ENCODE results near the gene DMD. TPM values are rescaled to one million over a fixed set of nuclear protein-coding genes. Genes with fewer than 3 reads are reported as not detected.

The DMD gene
- polyA plus RNA-seq, 1 donor from 2014 or later, result 3.1 TPM

- H3K9me3 Mint-ChIP-seq, result peaks cover 0 to 6% (median 5%) of the 10 kb centered on the region in 3 donors
- H3K4me1 Mint-ChIP-seq, result no peaks in the 10 kb centered on the region
- H3K27ac Mint-ChIP-seq, result no peak overlapping the region
- H3K27me3 Mint-ChIP-seq, result peaks cover 2% of the 10 kb centered on the region
- no peaks in the 10 kb centered on the region for H3K36me3 Mint-ChIP-seq
- H3K4me3 Mint-ChIP-seq, result no peak overlapping the region
Measured at GRCh38 chrX:31128855-31129254, 2082.5 kb downstream of the DMD start.

- no peak overlapping the region for H3K27ac Mint-ChIP-seq
Measured at GRCh38 chrX:31127716-31128115, 2083.6 kb downstream of the DMD start.

DNA sequence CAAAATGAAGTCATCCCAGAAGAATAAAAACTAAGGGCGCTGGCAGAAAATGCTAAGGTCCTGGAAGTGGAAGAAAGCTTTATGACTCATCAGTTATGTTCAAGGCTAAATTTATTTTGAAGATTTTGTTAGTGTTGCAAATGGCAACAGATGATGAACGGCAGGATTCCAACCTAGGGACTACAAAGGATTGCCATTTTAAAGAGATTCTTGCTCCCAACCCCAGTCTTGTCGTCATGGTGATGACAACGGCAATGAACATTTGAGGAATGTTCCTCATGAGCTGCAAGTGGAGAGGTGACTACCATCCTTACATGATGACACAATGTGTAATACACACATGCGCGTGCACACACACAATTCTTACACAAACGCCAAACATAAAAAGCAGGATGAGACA is 2085.1 kb downstream of the DMD start:
- Mint-ChIP-seq H3K9me3 (peaks cover 0 to 6% (median 5%) of the 10 kb centered on the region in 3 donors), H3K36me3 (peaks cover 2% of the 10 kb centered on the region), H3K4me1 (no peaks in the 10 kb centered on the region), H3K27ac (no peak overlapping the region), H3K4me3 (no peak overlapping the region), H3K27me3 (peaks cover 2% of the 10 kb centered on the region)

More at GRCh38 chrX:31127716-31128115, 2083.6 kb downstream of the DMD start:
- H3K4me1 Mint-ChIP-seq, result no peaks in the 10 kb centered on the region
- H3K36me3 Mint-ChIP-seq, result no peaks in the 10 kb centered on the region
- peaks cover 2% of the 10 kb centered on the region for H3K27me3 Mint-ChIP-seq
- peaks cover 0 to 6% (median 5%) of the 10 kb centered on the region in 3 donors for H3K9me3 Mint-ChIP-seq
- no peak overlapping the region for H3K4me3 Mint-ChIP-seq

DNA sequence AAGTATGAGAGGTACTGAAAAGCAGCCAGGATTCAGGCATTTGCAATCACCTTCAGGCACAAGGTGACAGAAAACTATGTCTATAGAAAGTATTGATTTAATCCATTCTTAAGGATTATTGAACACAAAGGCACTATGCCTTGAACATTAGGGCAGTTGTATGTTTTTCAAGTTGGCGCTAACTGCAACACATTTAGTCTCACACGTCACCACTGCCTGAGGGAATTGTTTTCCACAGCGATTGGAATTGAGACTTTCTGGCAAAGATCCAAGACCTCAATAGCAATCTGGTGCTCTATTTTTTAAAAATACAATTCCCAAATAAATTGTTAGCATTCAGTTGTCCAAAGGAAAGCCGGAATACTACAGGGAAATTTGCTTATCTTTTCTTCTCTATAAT is 2086.8 kb downstream of the DMD start:
- peaks cover 0 to 6% (median 5%) of the 10 kb centered on the region in 3 donors for H3K9me3 Mint-ChIP-seq
- peaks cover 3% of the 10 kb centered on the region for H3K36me3 Mint-ChIP-seq
- H3K27me3 Mint-ChIP-seq, result peaks cover 2% of the 10 kb centered on the region
- no peak overlapping the region for H3K4me3 Mint-ChIP-seq
- no peak overlapping the region for H3K27ac Mint-ChIP-seq
- H3K4me1 Mint-ChIP-seq, result no peaks in the 10 kb centered on the region

DNA sequence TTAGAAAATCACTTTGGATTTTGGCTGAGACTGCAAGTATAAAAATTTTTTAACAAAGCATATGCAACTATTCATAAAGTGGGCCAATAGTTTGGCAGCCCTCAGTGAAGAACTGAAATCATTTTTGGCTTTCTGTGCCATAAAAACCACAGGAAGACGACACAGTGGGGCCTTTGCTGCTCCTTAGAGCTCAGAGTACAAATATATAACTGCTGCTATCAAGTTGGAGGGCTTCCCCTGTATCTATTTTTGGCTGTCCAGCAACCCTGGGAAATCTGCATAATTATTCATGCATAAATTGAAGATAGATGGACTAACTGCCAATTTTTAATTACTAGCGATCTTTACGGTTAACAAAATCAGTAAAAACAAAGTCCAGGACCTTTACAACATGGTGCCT is 2088.0 kb downstream of the DMD start:
- Mint-ChIP-seq H3K9me3 (peaks cover 0 to 9% (median 5%) of the 10 kb centered on the region in 3 donors), H3K27me3 (peaks cover 2% of the 10 kb centered on the region), H3K36me3 (peaks cover 3% of the 10 kb centered on the region), H3K4me3 (no peak overlapping the region), H3K4me1 (no peaks in the 10 kb centered on the region), H3K27ac (no peak overlapping the region)

DNA sequence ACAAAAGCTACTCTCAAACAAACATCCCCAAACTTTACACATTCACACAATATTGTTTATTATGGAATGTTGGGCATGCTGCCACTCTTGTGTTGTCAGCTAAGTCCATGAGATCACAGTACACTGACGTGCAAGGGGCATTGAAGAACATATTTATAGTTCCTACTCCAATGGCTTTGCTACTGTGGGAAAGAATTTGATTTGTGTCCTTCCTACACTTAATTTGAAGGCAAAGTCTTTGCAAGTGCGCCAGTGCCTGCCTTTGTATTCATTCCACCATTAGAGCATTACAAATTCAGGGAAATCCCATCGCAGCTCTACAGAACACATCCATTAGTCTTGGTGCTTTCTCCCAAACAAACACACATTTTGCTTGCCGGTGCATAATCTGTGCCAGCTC is 2094.1 kb downstream of the DMD start:
- peaks cover 3% of the 10 kb centered on the region for H3K36me3 Mint-ChIP-seq
- no peaks in the 10 kb centered on the region for H3K27me3 Mint-ChIP-seq
- H3K4me1 Mint-ChIP-seq, result no peaks in the 10 kb centered on the region
- H3K9me3 Mint-ChIP-seq, result peaks cover 0 to 4% (median 0%) of the 10 kb centered on the region in 3 donors
- H3K4me3 Mint-ChIP-seq, result no peak overlapping the region
- no peak overlapping the region for H3K27ac Mint-ChIP-seq

DNA sequence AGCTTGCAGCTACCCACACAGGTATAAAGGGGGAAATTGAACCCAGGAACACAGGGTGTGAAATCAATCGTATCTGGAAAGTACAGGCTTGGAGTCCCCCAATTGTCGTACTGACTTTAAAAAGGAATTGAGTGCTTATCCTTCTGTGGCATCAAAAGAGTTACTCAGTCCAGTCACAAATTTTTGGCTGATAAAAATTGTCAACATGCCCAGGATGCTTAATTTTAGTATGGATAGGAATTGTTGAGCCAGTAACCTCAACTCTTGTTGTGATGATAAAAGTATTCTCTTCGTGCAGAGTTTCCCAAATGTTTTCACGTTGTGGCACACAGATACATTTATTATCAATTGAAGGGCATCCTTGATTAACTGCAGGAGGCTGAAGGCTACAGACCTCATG is 2096.0 kb downstream of the DMD start:
- H3K27me3 Mint-ChIP-seq, result no peaks in the 10 kb centered on the region
- H3K27ac Mint-ChIP-seq, result no peak overlapping the region
- peaks cover 0 to 4% (median 0%) of the 10 kb centered on the region in 3 donors for H3K9me3 Mint-ChIP-seq
- no peaks in the 10 kb centered on the region for H3K4me1 Mint-ChIP-seq
- no peaks in the 10 kb centered on the region for H3K36me3 Mint-ChIP-seq
- no peak overlapping the region for H3K4me3 Mint-ChIP-seq

DNA sequence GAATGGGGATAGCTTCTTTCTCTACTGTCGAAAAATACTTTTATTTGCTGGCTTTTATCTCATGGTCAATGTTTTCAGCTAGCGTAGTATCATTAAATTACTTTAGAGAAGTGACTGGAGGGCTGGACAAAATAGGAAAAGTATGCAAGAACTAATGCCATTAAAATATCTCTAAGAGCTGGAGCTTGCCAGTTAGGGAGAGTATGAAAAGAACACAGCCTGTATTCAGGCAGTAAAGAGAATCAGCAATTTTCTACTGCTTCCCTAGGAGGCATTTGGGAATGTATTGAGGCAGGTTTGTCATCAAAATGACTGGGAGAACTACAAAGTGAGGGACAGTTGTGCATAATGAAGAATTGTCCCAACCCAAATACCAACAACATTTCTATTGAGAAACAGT is 2096.5 kb downstream of the DMD start:
- no peaks in the 10 kb centered on the region for H3K4me1 Mint-ChIP-seq
- no peak overlapping the region for H3K4me3 Mint-ChIP-seq
- no peak overlapping the region for H3K27ac Mint-ChIP-seq
- H3K36me3 Mint-ChIP-seq, result no peaks in the 10 kb centered on the region
- no peaks in the 10 kb centered on the region for H3K27me3 Mint-ChIP-seq
- peaks cover 0 to 4% (median 0%) of the 10 kb centered on the region in 3 donors for H3K9me3 Mint-ChIP-seq

DNA sequence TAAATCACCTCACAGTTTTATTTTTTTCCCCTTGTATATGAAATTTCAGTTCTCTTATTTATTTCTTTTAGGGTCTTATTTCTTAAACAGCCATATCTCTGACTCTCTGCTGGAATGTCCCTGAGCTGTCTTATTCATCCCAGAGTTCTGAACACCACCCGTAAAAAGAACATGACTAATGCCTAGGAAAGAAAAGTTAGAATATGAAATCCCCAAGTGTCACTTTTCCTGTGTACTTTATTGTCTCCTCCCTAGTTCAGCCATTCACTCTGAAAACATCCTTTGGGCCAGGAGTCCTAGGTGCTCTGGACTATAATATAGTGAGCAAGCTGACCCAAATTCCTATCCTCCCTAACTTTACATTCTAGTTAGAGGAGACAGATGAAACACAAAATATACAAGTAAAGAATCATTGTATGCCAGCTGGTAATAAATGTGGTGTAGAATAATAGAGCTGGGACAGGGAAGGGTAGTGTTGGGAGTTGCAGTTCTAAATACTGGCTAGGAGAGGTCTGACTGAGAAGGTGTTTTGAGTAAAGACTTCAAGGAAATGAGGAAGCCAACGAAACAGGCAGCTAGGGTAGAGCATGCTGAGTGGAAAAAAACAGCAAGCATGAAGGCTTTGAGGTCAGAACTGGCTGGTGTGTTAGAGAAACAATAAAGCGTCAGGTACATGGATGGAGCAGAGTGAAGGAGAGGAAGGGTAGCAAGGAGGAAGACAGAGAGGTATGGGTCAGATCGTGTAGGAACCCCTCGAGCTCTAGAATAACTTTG is 2098.9 kb downstream of the DMD start:
- Mint-ChIP-seq H3K4me3 (no peak overlapping the region), H3K27ac (no peak overlapping the region), H3K27me3 (no peaks in the 10 kb centered on the region), H3K36me3 (no peaks in the 10 kb centered on the region), H3K9me3 (peaks cover 0 to 2% (median 0%) of the 10 kb centered on the region in 3 donors), H3K4me1 (no peaks in the 10 kb centered on the region)

DNA sequence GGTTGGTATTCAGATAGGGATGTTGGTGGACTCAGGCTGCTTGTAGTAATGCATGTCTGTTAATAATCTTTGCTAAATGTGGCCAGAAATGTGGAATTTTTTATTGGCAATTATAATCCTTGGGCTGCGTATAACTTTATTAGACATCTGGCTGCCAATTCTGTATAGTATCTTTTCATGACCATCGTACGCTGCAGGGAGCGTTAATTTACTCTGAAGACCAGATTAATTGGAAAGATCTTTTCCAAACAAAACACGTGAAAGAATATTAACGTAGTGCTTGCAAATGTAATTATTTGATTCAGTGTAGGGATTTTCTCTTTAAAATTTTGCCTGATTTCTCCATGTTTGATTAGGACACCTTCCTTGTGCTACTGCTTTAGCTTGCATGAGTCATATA is 2100.7 kb downstream of the DMD start:
- Mint-ChIP-seq H3K27ac (no peak overlapping the region), H3K4me3 (no peak overlapping the region), H3K27me3 (no peaks in the 10 kb centered on the region), H3K9me3 (peaks cover 0 to 2% (median 0%) of the 10 kb centered on the region in 3 donors), H3K4me1 (no peaks in the 10 kb centered on the region), H3K36me3 (no peaks in the 10 kb centered on the region)

- H3K4me3 Mint-ChIP-seq, result no peak overlapping the region
Measured at GRCh38 chrX:31099536-31100090, 2111.7 kb downstream of the DMD start.

DNA sequence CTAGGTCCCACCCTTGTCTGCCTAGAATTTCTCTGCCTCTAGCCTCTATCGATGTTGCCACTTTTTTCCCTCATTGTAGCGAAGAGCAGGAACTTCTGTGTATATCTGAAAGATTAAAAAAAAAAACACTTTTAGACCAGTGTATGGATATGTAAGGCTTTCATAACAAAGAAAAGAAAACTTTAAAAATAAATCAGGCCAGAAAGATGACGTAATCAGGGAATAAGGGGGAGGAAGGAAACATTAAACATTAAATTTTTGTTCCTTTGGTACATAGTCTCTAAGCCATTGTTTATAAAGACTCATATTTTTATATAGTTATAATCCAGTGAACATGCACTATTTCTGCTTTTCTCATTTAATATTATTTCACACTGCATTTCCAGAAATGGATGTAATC is 2113.3 kb downstream of the DMD start:
- Mint-ChIP-seq H3K27me3 (no peaks in the 10 kb centered on the region), H3K27ac (no peak overlapping the region), H3K4me1 (no peaks in the 10 kb centered on the region), H3K4me3 (no peak overlapping the region), H3K9me3 (peaks cover 0 to 2% (median 0%) of the 10 kb centered on the region in 3 donors), H3K36me3 (no peaks in the 10 kb centered on the region)

More at GRCh38 chrX:31099536-31100090, 2111.7 kb downstream of the DMD start:
- Mint-ChIP-seq H3K27me3 (no peaks in the 10 kb centered on the region), H3K4me1 (no peaks in the 10 kb centered on the region), H3K36me3 (no peaks in the 10 kb centered on the region), H3K27ac (no peak overlapping the region), H3K9me3 (peaks cover 0 to 2% (median 0%) of the 10 kb centered on the region in 3 donors)

GRCh38 chrX:31093639-31093975 is 2117.7 kb downstream of the DMD start:
- Mint-ChIP-seq H3K4me3 (no peak overlapping the region), H3K27ac (no peak overlapping the region), H3K27me3 (no peaks in the 10 kb centered on the region), H3K36me3 (no peaks in the 10 kb centered on the region), H3K9me3 (peaks cover 0 to 2% (median 0%) of the 10 kb centered on the region in 3 donors), H3K4me1 (no peaks in the 10 kb centered on the region)

DNA sequence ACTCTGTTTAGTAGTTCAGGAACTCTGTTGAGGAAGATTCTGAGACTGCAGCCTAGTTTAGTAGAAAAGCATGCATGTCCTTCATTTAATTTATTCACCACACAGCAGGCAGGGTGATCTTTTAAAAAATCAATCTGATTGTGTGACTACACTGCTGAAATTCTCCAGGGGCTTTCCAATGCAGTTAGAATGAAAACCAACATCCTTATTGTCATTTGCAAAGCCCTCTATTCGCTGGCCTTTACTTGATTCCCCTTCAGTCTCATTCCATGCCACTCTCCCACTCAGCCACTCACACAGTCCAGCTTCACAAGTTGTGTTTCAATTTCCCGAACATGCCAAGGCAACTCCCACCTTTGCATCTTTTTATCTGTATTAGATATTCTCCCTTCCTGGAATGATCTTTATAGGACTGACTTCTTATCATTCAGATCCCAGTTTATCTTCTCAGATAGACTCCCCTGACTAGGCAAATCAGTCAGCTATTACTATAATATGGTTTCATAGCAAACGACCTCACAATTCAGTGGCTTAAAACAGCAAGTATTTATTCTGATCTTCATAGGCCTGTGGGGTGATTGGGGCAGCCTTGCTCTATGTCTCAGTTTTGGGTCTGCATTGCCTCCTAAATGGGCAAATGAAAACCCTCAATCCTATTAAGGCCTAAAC is 2118.2 kb downstream of the DMD start:
- H3K4me3 Mint-ChIP-seq, result no peak overlapping the region
- H3K4me1 Mint-ChIP-seq, result no peaks in the 10 kb centered on the region
- H3K27ac Mint-ChIP-seq, result no peak overlapping the region
- peaks cover 0 to 2% (median 0%) of the 10 kb centered on the region in 3 donors for H3K9me3 Mint-ChIP-seq
- no peaks in the 10 kb centered on the region for H3K36me3 Mint-ChIP-seq
- H3K27me3 Mint-ChIP-seq, result no peaks in the 10 kb centered on the region

DNA sequence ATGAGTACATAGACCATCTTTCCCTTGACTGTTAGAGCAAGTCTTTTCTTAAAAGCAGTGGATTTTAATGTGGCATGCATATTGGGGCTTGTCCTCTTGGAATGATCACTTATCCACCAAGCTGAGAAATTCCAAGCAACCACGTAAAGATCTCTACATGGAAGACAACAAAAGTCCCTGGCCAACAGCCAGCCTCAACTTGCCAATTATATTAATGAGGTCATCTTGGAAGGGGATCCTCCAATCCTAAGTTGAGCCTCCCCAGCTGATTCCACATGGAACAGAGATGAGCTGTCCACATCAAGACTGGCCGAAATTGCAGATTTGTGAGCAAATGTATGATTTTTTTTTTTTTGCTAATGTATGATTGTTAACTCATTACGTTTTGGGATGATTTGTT is 2118.9 kb downstream of the DMD start:
- no peaks in the 10 kb centered on the region for H3K36me3 Mint-ChIP-seq
- H3K27ac Mint-ChIP-seq, result no peak overlapping the region
- no peaks in the 10 kb centered on the region for H3K4me1 Mint-ChIP-seq
- H3K27me3 Mint-ChIP-seq, result no peaks in the 10 kb centered on the region
- peaks cover 0 to 2% (median 0%) of the 10 kb centered on the region in 3 donors for H3K9me3 Mint-ChIP-seq
- no peak overlapping the region for H3K4me3 Mint-ChIP-seq
